SU-DHL-6 (cell line): Measurements from ENCODE around the gene TAGLN.

Experiments used
- H2AFZ ChIP-seq: fragments of 200-600 bp; sonication (generic); 2 replicates; pipeline ENCODE4 v1.6.1; 2014; ENCODE audit warnings: low read depth, mild to moderate bottlenecking, moderate library complexity, mixed read lengths, antibody characterized with exemption, low read length; ENCODE audit not compliant: severe bottlenecking
- H3F3A ChIP-seq: fragments of 200-600 bp; shearing (Covaris generic); 2 replicates; pipeline ENCODE4 v1.6.0; 2016; ENCODE audit warnings: antibody characterized with exemption, mild to moderate bottlenecking; ENCODE audit not compliant: insufficient read depth
- H3K27ac ChIP-seq: fragments of 200-600 bp; sonication (generic); 2 replicates; pipeline ENCODE4 v1.5.1; 2016; ENCODE audit warnings: low read depth, mild to moderate bottlenecking, low read length, moderate library complexity, mixed read lengths
- H3K27me3 ChIP-seq: fragments of 200-600 bp; sonication (generic), shearing (Covaris generic); 2 replicates; pipeline ENCODE4 v1.6.0; 2014; ENCODE audit warnings: mild to moderate bottlenecking, low read length
- H3K36me3 ChIP-seq: fragments of 200-600 bp; sonication (generic); 2 replicates; pipeline ENCODE4 v1.6.1; 2014; ENCODE audit warnings: mild to moderate bottlenecking, low read length, mixed read lengths
- H3K4me2 ChIP-seq: fragments of 300-600, 200-600 bp; shearing (Covaris generic), sonication (generic); 2 replicates; pipeline ENCODE4 v1.6.0; 2014; ENCODE audit warnings: low read length, low read depth, mild to moderate bottlenecking; ENCODE audit not compliant: poor library complexity, severe bottlenecking
- H3K4me3 ChIP-seq: fragments of 200-600 bp; sonication (generic); 2 replicates; pipeline ENCODE4 v1.5.1; 2014; ENCODE audit warnings: antibody characterized with exemption, low read length, mild to moderate bottlenecking, mixed read lengths; ENCODE audit not compliant: insufficient read depth, poor library complexity, severe bottlenecking
- H3K79me2 ChIP-seq: fragments of 200-600 bp; sonication (generic); 2 replicates; pipeline ENCODE4 v1.6.1; 2014; ENCODE audit warnings: mild to moderate bottlenecking, low read length, moderate library complexity; ENCODE audit not compliant: insufficient read depth
- H3K9ac ChIP-seq: fragments of 200-600 bp; sonication (generic); 2 replicates; pipeline ENCODE4 v1.7.0; 2014; ENCODE audit warnings: mild to moderate bottlenecking, low read length
- H3K9me2 ChIP-seq: fragments of 200-600 bp; sonication (generic); replicated peaks from 2 replicates; pipeline ENCODE4 v1.6.1; 2014; ENCODE audit warnings: low read length; ENCODE audit not compliant: insufficient read depth
- H3K9me3 ChIP-seq: fragments of 200-600 bp; sonication (generic); 2 replicates; pipeline ENCODE4 v1.6.1; 2014; ENCODE audit warnings: low read length, mixed read lengths; ENCODE audit not compliant: insufficient read depth
- H4K20me1 ChIP-seq: fragments of 200-600 bp; sonication (generic); 2 replicates; pipeline ENCODE4 v1.6.1; 2014; ENCODE audit warnings: low read depth, mild to moderate bottlenecking, antibody characterized with exemption, low read length, moderate library complexity, mixed read lengths
- CTCF ChIP-seq: fragments of 200-600 bp; sonication (generic); IDR thresholded peaks from one replicate; pipeline ENCODE4 v1.5.1; 2017; ENCODE audit warnings: antibody characterized with exemption, mild to moderate bottlenecking, low read length, moderate library complexity; ENCODE audit not compliant: insufficient read depth, poor library complexity, severe bottlenecking
- EZH2phosphoT487 ChIP-seq: fragments of 200-600 bp; sonication (generic), shearing (Covaris generic); conservative IDR thresholded peaks from 2 replicates; pipeline ENCODE4 v1.6.1; 2018; ENCODE audit warnings: mild to moderate bottlenecking, antibody characterized with exemption, low read length, moderate library complexity, mixed read lengths

TAGLN gene

GRCh38 chr11:117201658-117202305 lies 2.6 kb downstream of the TAGLN start:
- no peaks in the 10 kb centered on the region for H4K20me1 ChIP-seq
- no peak overlapping the region for H3K27ac ChIP-seq
- TF ChIP-seq CTCF (no peak), EZH2phosphoT487 (no peak)
- H3K9ac ChIP-seq, result no peak overlapping the region
- H3K9me3 ChIP-seq, result no peaks in the 10 kb centered on the region
- H3K9me2 ChIP-seq, result no peaks in the 10 kb centered on the region
- no peaks in the 10 kb centered on the region for H3K27me3 ChIP-seq
- H3K4me3 ChIP-seq, result no peak overlapping the region
- no peaks in the 10 kb centered on the region for H3K79me2 ChIP-seq
- no peak overlapping the region for H3K4me2 ChIP-seq
- H3K36me3 ChIP-seq, result no peaks in the 10 kb centered on the region
- no peaks in the 10 kb centered on the region for H3F3A ChIP-seq
- H2AFZ ChIP-seq, result no peak overlapping the region

GRCh38 chr11:117202386-117203068 lies 3.4 kb downstream of the TAGLN start:
- Histone ChIP-seq H4K20me1 (no peaks in the 10 kb centered on the region), H3K9me3 (no peaks in the 10 kb centered on the region), H3K27ac (no peak overlapping the region)

GRCh38 chr11:117203069-117203407 lies 3.9 kb downstream of the TAGLN start:
- Histone ChIP-seq H3K27ac (no peak overlapping the region), H3K4me3 (no peak overlapping the region), H2AFZ (no peak overlapping the region), H3K9ac (no peak overlapping the region), H3K36me3 (no peaks in the 10 kb centered on the region), H4K20me1 (no peaks in the 10 kb centered on the region), H3K27me3 (no peaks in the 10 kb centered on the region), H3F3A (no peaks in the 10 kb centered on the region), H3K4me2 (no peak overlapping the region), H3K9me3 (no peaks in the 10 kb centered on the region), H3K79me2 (no peaks in the 10 kb centered on the region), H3K9me2 (no peaks in the 10 kb centered on the region)
- TF ChIP-seq EZH2phosphoT487 (no peak), CTCF (no peak)

More at GRCh38 chr11:117202386-117203068, 3.4 kb downstream of the TAGLN start:
- TF ChIP-seq CTCF (no peak), EZH2phosphoT487 (no peak)
- H3K4me2 ChIP-seq, result no peak overlapping the region
- H3K4me3 ChIP-seq, result no peak overlapping the region
- H3K79me2 ChIP-seq, result no peaks in the 10 kb centered on the region
- no peaks in the 10 kb centered on the region for H3K36me3 ChIP-seq
- H3K9me2 ChIP-seq, result no peaks in the 10 kb centered on the region
- no peaks in the 10 kb centered on the region for H3K27me3 ChIP-seq
- no peak overlapping the region for H3K9ac ChIP-seq
- no peaks in the 10 kb centered on the region for H3F3A ChIP-seq
- H2AFZ ChIP-seq, result no peak overlapping the region
